Spleen (tissue), 7 donors: Measurements from ENCODE around the gene SLC8B1.

Experiments
- CTCF ChIP-seq, 11 experiments: fragments of 200-600 bp in 7 of 11; fragments of 450-650 bp in 4 of 11; sonication (generic) in 4 of 11; IDR thresholded peaks in 8 of 11; conservative IDR thresholded peaks in 3 of 11; 1 replicate in 7 of 11; 2 replicates in 4 of 11; pipeline versions ENCODE4 v1.4.0 to v1.8.0; 2016 to 2021; ENCODE audit warnings: antibody characterized with exemption in 11 of 11, inconsistent platforms in 4 of 11, mild to moderate bottlenecking in 1 of 11
- POLR2A ChIP-seq, 3 donors: fragments of 450-650 bp; IDR thresholded peaks; one replicate each; pipeline ENCODE4 v1.5.1; 2017; ENCODE audit warnings: antibody characterized with exemption in 3 of 3, mild to moderate bottlenecking in 1 of 3
- POLR2AphosphoS5 ChIP-seq, 3 donors: sonication (generic); formaldehyde crosslinking; IDR thresholded peaks; one replicate each; pipeline ENCODE4 v1.5.1; 2017; ENCODE audit warnings: antibody characterized with exemption in 3 of 3
- donor health status: DM: no; HTN: no; CAD: no; lungs with moderate emphysema.
- donor health status: DM: no; HTN: no; CAD: no.
- donor health status: DM: no; HTN: no; CAD: no.

- TF ChIP-seq CTCF (IDR thresholded peaks at IDR 0.05 in 8 of 11, conservative IDR thresholded peaks at IDR 0.05 in 3 of 11), result no peak
- TF ChIP-seq POLR2AphosphoS5 (IDR thresholded peaks at IDR 0.05), result no peak
- TF ChIP-seq POLR2A (IDR thresholded peaks at IDR 0.05), result no peak
These were observed 43.4 kb upstream of the SLC8B1 start for GRCh38 chr12:113378291-113378690.
